Kidney (tissue), 14 donors: ENCODE data around the gene HRCT1. TPM values are rescaled to one million over a fixed set of nuclear protein-coding genes. Genes with fewer than 3 reads are reported as not detected.

Source experiments
- DNase-seq, 5 donors: peaks; one replicate each; pipeline ENCODE4 v3.0.0-alpha.2; 2013 to 2020
- FAIRE-seq: peaks from 2 replicates; lab custom pipeline; 2012; peaks lifted over from hg19 to GRCh38; lab: Jason Lieb, UNC
- H3K27ac ChIP-seq, 2 donors: one replicate each; pipeline ENCODE4 v1.7.0; 2013; ENCODE audit warnings: low read depth in 2 of 2, low read length in 2 of 2, inconsistent platforms in 1 of 2
- H3K27me3 ChIP-seq: one replicate; pipeline ENCODE4 v1.7.1; 2013; ENCODE audit warnings: low read length, inconsistent platforms; ENCODE audit not compliant: control insufficient read depth, insufficient read depth
- H3K36me3 ChIP-seq, 3 donors: one replicate each; pipeline versions ENCODE4 v1.7.0 to v1.7.1; 2013; ENCODE audit warnings: low read length in 3 of 3, control low read depth in 1 of 3, inconsistent platforms in 1 of 3; ENCODE audit not compliant: insufficient read depth in 3 of 3, control insufficient read depth in 2 of 3
- H3K4me1 ChIP-seq, 3 donors: one replicate each; pipeline versions ENCODE4 v1.7.0 to v1.7.1; 2013; ENCODE audit warnings: low read length in 3 of 3, inconsistent platforms in 1 of 3, low read depth in 1 of 3; ENCODE audit not compliant: control insufficient read depth in 2 of 3, insufficient read depth in 2 of 3
- H3K4me3 ChIP-seq, 3 donors: one replicate each; pipeline versions ENCODE4 v1.7.0 to v1.8.1; 2013; ENCODE audit warnings: low read length in 3 of 3, control low read depth in 1 of 3, inconsistent platforms in 1 of 3
- H3K9ac ChIP-seq, 3 donors: one replicate each; pipeline versions ENCODE4 v1.7.0 to v1.7.1; 2013; ENCODE audit warnings: low read length in 3 of 3, control low read depth in 1 of 3, inconsistent platforms in 1 of 3
- H3K9me3 ChIP-seq, 3 donors: one replicate each; pipeline versions ENCODE4 v1.7.0 to v1.7.1; 2013; ENCODE audit warnings: low read length in 3 of 3, control low read depth in 1 of 3, inconsistent platforms in 1 of 3; ENCODE audit not compliant: control insufficient read depth in 2 of 3, insufficient read depth in 1 of 3
- CTCF ChIP-seq: IDR thresholded peaks from 3 replicates; pipeline ENCODE4 v1.5.1; 2012; ENCODE audit warnings: mild to moderate bottlenecking, moderate library complexity, borderline replicate concordance; ENCODE audit not compliant: insufficient read depth; ENCODE audit errors: extremely low read depth
- intact Hi-C: fragments of 100-400 bp; cut with DNase I; formaldehyde crosslinking; loops from one replicate; pipeline ENCODE4 v1.11.1; 2022
- polyA plus RNA-seq: library from polyadenylated mRNA; stranded (reverse); fragments of 350-450 nt; fragmentation: Illumina TruSeq; extraction: RNeasy Lipid Tissue Mini Kit (QIAGEN cat#74804); gene quantifications from one replicate; pipeline ENCODE4 v1.2.3, GENCODE V29; 2014; ENCODE audit warnings: low read depth, low replicate concordance; ENCODE audit not compliant: insufficient read depth
- total RNA-seq: library from RNA; stranded (reverse); fragmentation: NEBNext Ultra II Directional; extraction: Animal tissue kit (Norgen Biotek cat#: 25700); gene quantifications from one replicate; pipeline ENCODE4 v1.2.1, GENCODE V29; 2021
- donor health status: control.
- donor health status: control.
- donor health status: control.
- donor health status: control.
- donor health status: control.
- donor health status: DM: yes; HTN: yes; CAD: no.
- donor health status: Normal renal cell carcinoma (clear cell type).

Gene HRCT1
- total and polyA plus RNA-seq, 2 donors from 2014 or later: 13.3 to 51.2 TPM

DNA sequence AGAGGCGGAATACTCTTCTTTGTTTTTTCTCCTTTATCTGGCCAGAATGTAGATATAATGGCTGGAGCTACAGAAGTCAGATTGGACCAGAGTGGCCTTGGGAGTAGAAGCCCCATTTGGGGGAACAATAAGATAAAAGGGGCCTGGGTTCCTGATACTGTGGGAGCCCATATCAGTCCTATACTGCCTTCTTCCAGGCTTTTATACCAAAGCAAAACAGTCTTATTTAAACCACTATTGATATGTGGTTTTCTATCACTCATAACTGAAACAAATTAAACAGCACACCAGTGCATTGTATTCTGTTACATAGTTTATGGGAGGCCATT is 17.6 kb downstream of the HRCT1 start:
- Histone ChIP-seq H3K27me3 (no peaks in the 10 kb centered on the region), H3K27ac (peak overlapping the region; percentile 72 to 93)

GRCh38 chr9:35923927-35924763 is 18.1 kb downstream of the HRCT1 start:
- TF ChIP-seq CTCF: no peak
- peak in 3 of 5 donors; percentile 51 to 80 (median 74) for DNase-seq
- Histone ChIP-seq H3K27ac (peak overlapping the region; percentile 72 to 93), H3K27me3 (no peaks in the 10 kb centered on the region), H3K9me3 (no peaks in the 10 kb centered on the region), H3K4me3 (no peak overlapping the region), H3K36me3 (no peaks in the 10 kb centered on the region), H3K9ac (no peak overlapping the region), H3K4me1 (peaks cover 4 to 37% (median 17%) of the 10 kb centered on the region in 3 donors)
- intact Hi-C loops: no loop called here
- peak; percentile 71 for FAIRE-seq

More for the DNA sequence above, 17.6 kb downstream of the HRCT1 start:
- FAIRE-seq (no peak), DNase-seq (no peak)
- peaks cover 4 to 42% (median 20%) of the 10 kb centered on the region in 3 donors for H3K4me1 ChIP-seq
- H3K4me3 ChIP-seq: no peak overlapping the region
- no peak overlapping the region for H3K9ac ChIP-seq
- TF ChIP-seq CTCF: no peak
- no peaks in the 10 kb centered on the region for H3K36me3 ChIP-seq
- intact Hi-C loops: no loop called here
- no peaks in the 10 kb centered on the region for H3K9me3 ChIP-seq

DNA sequence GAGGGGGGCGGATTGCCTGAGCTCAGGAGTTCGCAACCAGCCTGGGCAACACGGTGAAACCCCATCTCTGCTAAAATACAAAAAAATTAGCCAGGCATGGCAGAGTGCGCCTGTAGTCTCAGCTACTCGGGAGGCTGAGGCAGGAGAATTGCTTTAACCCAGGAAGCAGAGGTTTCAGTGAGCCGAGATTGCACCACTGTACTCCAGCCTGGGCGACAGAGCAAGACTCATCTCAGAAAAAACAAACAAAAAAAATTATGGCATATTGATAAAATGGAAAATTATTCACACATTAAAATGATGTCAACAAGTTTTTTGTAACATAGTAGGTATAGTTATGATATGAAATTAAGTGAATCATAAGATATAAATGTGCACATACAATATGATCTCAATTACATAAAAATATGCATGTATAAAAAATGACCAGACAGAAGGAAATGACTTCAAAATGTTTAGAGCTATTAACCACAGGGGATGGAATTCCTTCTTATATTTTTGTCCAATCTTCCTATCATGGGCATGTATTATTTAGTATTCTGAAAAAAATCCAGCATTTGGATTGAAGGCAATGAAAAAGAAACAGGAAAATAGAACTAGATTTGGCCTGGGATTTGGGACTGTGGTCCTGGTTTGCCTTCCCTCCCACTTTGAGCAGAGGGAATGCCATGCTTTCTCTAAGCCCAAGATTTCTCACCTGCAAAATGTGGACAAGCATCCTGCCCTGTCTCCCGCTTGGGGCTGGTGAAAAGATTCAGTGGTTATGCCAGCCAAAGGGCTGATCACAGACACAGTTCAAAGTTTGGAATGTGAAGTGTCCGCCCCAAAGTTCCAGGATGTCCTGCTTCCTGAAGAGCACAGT is 22.8 kb downstream of the HRCT1 start:
- H3K4me1 ChIP-seq: peaks cover 0 to 15% (median 6%) of the 10 kb centered on the region in 3 donors
- peak overlapping the region in 1 of 3 donors; percentile 52 for H3K4me3 ChIP-seq
- H3K9ac ChIP-seq: no peak overlapping the region
- TF ChIP-seq CTCF: no peak
- intact Hi-C loops: no loop called here
- H3K36me3 ChIP-seq: no peaks in the 10 kb centered on the region
- H3K27me3 ChIP-seq: no peaks in the 10 kb centered on the region
- H3K9me3 ChIP-seq: no peaks in the 10 kb centered on the region
- DNase-seq (no peak), FAIRE-seq (no peak)
- peak overlapping the region in 1 of 2 donors; percentile 84 for H3K27ac ChIP-seq
